ENCODE data around the gene FTSJ1.

DNA sequence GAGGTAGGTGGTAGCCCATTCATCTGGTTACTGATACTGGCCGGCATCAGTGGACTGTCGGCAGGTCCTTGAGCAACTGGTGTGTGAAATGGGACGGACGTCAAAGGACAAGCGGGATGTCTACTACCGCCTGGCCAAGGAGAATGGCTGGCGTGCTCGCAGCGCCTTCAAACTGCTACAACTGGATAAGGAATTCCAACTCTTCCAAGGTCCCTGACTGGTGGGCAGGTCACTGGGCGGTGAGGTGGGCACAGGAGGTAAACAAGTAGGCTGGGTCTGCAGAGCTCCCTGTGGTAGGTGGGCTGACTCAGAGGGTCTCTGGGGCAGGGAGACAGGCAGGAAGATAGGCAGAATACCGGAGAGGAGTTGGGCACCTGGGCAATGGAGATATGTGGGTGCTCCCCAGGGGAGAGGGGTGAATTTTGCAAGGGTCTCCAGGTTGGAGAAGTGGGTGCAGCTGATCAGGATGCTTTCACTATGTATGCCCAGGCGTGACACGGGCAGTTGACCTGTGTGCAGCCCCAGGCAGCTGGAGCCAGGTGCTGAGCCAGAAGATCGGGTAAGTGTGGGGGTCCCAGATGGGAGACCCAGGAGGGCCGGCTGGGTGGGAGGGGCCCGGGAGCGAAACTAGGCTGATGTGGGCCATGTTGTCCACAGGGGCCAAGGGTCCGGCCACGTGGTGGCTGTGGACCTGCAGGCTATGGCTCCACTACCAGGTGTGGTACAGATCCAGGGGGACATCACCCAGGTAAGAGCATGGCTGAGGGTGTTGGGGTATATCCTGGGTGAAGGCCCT, 2.2 kb downstream of the FTSJ1 start:
- TF ChIP-seq ELF4 (IDR thresholded peaks at IDR 0.05) (no peak), HDGF (IDR thresholded peaks at IDR 0.05; ENCODE audit: borderline replicate concordance) (no peak), FOXM1 (IDR thresholded peaks at IDR 0.05; ENCODE audit: borderline replicate concordance) (no peak), FOXA1 (IDR thresholded peaks at IDR 0.05) (no peak), SUZ12 (IDR thresholded peaks at IDR 0.05) (no peak), BHLHE40 (IDR thresholded peaks at IDR 0.05; ENCODE audit: borderline replicate concordance) (no peak), ARNT (IDR thresholded peaks at IDR 0.05) (no peak), SP1 (IDR thresholded peaks at IDR 0.05) (no peak), FOXK2 (IDR thresholded peaks at IDR 0.05) (no peak)
- TF ChIP-seq, protein P1, sequence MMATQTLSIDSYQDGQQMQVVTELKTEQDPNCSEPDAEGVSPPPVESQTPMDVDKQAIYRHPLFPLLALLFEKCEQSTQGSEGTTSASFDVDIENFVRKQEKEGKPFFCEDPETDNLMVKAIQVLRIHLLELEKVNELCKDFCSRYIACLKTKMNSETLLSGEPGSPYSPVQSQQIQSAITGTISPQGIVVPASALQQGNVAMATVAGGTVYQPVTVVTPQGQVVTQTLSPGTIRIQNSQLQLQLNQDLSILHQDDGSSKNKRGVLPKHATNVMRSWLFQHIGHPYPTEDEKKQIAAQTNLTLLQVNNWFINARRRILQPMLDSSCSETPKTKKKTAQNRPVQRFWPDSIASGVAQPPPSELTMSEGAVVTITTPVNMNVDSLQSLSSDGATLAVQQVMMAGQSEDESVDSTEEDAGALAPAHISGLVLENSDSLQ (IDR thresholded peaks at IDR 0.05): no peak
